NB4 (cell line): ENCODE results near the gene DUT.

Experiments
- DNase-seq: peaks from one replicate; pipeline ENCODE4 v3.0.0; 2010; ENCODE audit warnings: low read depth
- H3K4me3 ChIP-seq: one replicate; pipeline ENCODE4 v1.5.1; 2011; ENCODE audit warnings: mild to moderate bottlenecking, low read depth, low read length, moderate library complexity
- CTCF ChIP-seq: IDR thresholded peaks from one replicate; pipeline ENCODE4 v1.5.1; 2012; ENCODE audit warnings: low read depth, low read length
- MAX ChIP-seq: IDR thresholded peaks from 2 replicates; pipeline ENCODE4 v1.6.1; 2011; ENCODE audit warnings: low read depth, low read length
- MYC ChIP-seq: IDR thresholded peaks from 2 replicates; pipeline ENCODE4 v1.6.1; 2011; ENCODE audit warnings: low read depth, low read length
- POLR2A ChIP-seq: IDR thresholded peaks from 2 replicates; pipeline ENCODE4 v1.6.1; 2011; ENCODE audit warnings: mild to moderate bottlenecking; ENCODE audit not compliant: insufficient read length; ENCODE audit errors: extremely low read depth

The DUT gene

GRCh38 chr15:48371961-48372360 lies 40.7 kb downstream of the DUT start:
- DNase-seq = no peak
- H3K4me3 ChIP-seq = no peak overlapping the region
- TF ChIP-seq CTCF = no peak
- no peak for TF ChIP-seq MYC
- no peak for TF ChIP-seq MAX
- no peak for TF ChIP-seq POLR2A

GRCh38 chr15:48373821-48374451 lies 42.7 kb downstream of the DUT start:
- DNase-seq = peak; percentile 34
- no peak overlapping the region for H3K4me3 ChIP-seq
- TF ChIP-seq MYC (no peak), MAX (no peak), CTCF (no peak), POLR2A (no peak)

- H3K4me3 ChIP-seq = no peak overlapping the region
- no peak for TF ChIP-seq CTCF
- TF ChIP-seq POLR2A = no peak
- no peak for TF ChIP-seq MAX
- no peak for TF ChIP-seq MYC
These were observed 43.2 kb downstream of the DUT start for GRCh38 chr15:48374472-48374871.

GRCh38 chr15:48375767-48376166 lies 44.5 kb downstream of the DUT start:
- no peak overlapping the region for H3K4me3 ChIP-seq
- DNase-seq = no peak
- no peak for TF ChIP-seq MYC
- no peak for TF ChIP-seq MAX
- TF ChIP-seq POLR2A = no peak

More at GRCh38 chr15:48374472-48374871, 43.2 kb downstream of the DUT start:
- DNase-seq = no peak

- no peak overlapping the region for H3K4me3 ChIP-seq
- no peak for TF ChIP-seq CTCF
- TF ChIP-seq MYC = no peak
- TF ChIP-seq MAX = no peak
- TF ChIP-seq POLR2A = no peak
These were observed 49.0 kb downstream of the DUT start for GRCh38 chr15:48380198-48380597.

GRCh38 chr15:48381861-48382260 lies 50.6 kb downstream of the DUT start:
- DNase-seq = no peak
- TF ChIP-seq POLR2A = no peak
- H3K4me3 ChIP-seq = no peak overlapping the region

More at GRCh38 chr15:48380198-48380597, 49.0 kb downstream of the DUT start:
- DNase-seq = no peak

GRCh38 chr15:48383031-48383430 lies 51.8 kb downstream of the DUT start:
- no peak for TF ChIP-seq CTCF
- DNase-seq = no peak
- H3K4me3 ChIP-seq = no peak overlapping the region
